Brain pericyte (primary cell): Measurements from ENCODE around the gene STAT5A.
"Not testable (repeated sequence)": the region's sequence is repeated elsewhere in the genome, so short reads cannot be mapped to it uniquely, and the experiment has no call there.

ENCODE experiments used
- DNase-seq: peaks from one replicate; pipeline ENCODE4 v3.0.0-alpha.2; 2012; ENCODE audit warnings: low read depth, low spot score

The STAT5A gene

GRCh38 chr17:42333053-42333452, 44.8 kb downstream of the STAT5A start:
- no peak for DNase-seq

- DNase-seq, result no peak
These were observed 46.4 kb downstream of the STAT5A start for GRCh38 chr17:42334677-42335076.

GRCh38 chr17:42337442-42337841, 49.1 kb downstream of the STAT5A start:
- DNase-seq, result no peak

GRCh38 chr17:42338427-42338985, 50.2 kb downstream of the STAT5A start:
- no peak for DNase-seq

GRCh38 chr17:42339221-42339620, 50.9 kb downstream of the STAT5A start:
- DNase-seq, result no peak

GRCh38 chr17:42340691-42341127, 52.4 kb downstream of the STAT5A start:
- no peak for DNase-seq

- no peak for DNase-seq
These were observed 53.3 kb downstream of the STAT5A start for GRCh38 chr17:42341568-42341967.

- DNase-seq, result no peak
These were observed 54.1 kb downstream of the STAT5A start for GRCh38 chr17:42342242-42343008.

- no peak for DNase-seq
These were observed 57.2 kb downstream of the STAT5A start for GRCh38 chr17:42345396-42346073.

- no peak for DNase-seq
These were observed 58.2 kb downstream of the STAT5A start for GRCh38 chr17:42346481-42346880.

GRCh38 chr17:42347198-42347597, 58.9 kb downstream of the STAT5A start:
- no peak for DNase-seq

- no peak for DNase-seq
These were observed 59.3 kb downstream of the STAT5A start for GRCh38 chr17:42347606-42348005.

GRCh38 chr17:42348104-42348503, 59.8 kb downstream of the STAT5A start:
- DNase-seq, result no peak

GRCh38 chr17:42354956-42355843, 66.9 kb downstream of the STAT5A start:
- no peak for DNase-seq

GRCh38 chr17:42358434-42358833, 70.1 kb downstream of the STAT5A start:
- DNase-seq, result no peak

GRCh38 chr17:42359133-42359532, 70.8 kb downstream of the STAT5A start:
- no peak for DNase-seq

GRCh38 chr17:42360388-42360787, 72.1 kb downstream of the STAT5A start:
- not testable (repeated sequence) for DNase-seq
